ENCODE measurements around the gene VTI1A. TPM values are rescaled to one million over a fixed set of nuclear protein-coding genes. Genes with fewer than 3 reads are reported as not detected.

VTI1A gene
- total and polyA plus RNA-seq, 2 experiments from 2014 or later, result 26.8 to 31.0 TPM

DNA sequence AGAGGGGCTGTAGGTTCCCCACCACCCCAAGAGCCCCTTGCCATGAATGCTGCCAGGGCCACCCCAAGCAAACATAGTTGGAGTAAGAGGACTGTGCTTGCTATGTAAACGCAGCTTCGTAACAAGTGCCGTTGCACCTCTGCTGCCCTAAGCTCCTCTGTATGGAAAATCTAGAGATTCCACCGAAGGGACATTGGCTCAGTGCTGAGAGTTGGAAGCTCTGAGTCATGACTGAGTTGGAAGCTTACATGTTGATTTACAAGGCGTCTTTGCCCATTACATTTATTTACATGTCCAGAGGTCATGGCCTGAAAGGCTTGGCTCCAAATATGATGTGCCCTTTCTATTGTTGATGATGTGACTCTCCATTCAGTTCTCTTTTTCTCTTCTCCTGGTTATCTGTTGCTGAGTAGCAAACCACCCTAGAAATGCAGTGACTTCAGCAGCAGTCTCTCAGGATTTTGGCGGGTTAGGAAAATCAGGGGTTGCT is 270.0 kb downstream of the VTI1A start:
- Histone ChIP-seq H2AFZ (no peak overlapping the region), H3F3A (replicated peaks; ENCODE audit: low read depth) (no peaks in the 10 kb centered on the region), H3K4me1 (ENCODE audit: insufficient read depth) (peaks cover 38% of the 10 kb centered on the region), H3K4me3 (no peak overlapping the region), H3K79me2 (replicated peaks; ENCODE audit: insufficient read depth) (no peaks in the 10 kb centered on the region), H3K9me2 (ENCODE audit: insufficient read depth) (no peaks in the 10 kb centered on the region; the same call in 1 of the 2 replicates), H3K4me2 (no peak overlapping the region), H3K27ac (ENCODE audit: low read depth) (no peak overlapping the region), H4K20me1 (replicated peaks; ENCODE audit: insufficient read depth) (no peaks in the 10 kb centered on the region), H3K36me3 (ENCODE audit: insufficient read depth) (no peaks in the 10 kb centered on the region), H3K27me3 (ENCODE audit: insufficient read depth) (no peaks in the 10 kb centered on the region)
- Mint-ChIP-seq H3K27me3 (ENCODE audit: insufficient read depth, low read depth, poor library complexity) (peaks cover 3% of the 10 kb centered on the region), H3K36me3 (ENCODE audit: low read depth) (peaks cover 3% of the 10 kb centered on the region; the same call in 1 of the 3 replicates), H3K4me3 (no peak overlapping the region), H3K27ac (no peak overlapping the region), H3K9me3 (no peaks in the 10 kb centered on the region), H3K4me1 (peaks cover 47% of the 10 kb centered on the region)
- no peak for ATAC-seq
- TF ChIP-seq, protein P1, sequence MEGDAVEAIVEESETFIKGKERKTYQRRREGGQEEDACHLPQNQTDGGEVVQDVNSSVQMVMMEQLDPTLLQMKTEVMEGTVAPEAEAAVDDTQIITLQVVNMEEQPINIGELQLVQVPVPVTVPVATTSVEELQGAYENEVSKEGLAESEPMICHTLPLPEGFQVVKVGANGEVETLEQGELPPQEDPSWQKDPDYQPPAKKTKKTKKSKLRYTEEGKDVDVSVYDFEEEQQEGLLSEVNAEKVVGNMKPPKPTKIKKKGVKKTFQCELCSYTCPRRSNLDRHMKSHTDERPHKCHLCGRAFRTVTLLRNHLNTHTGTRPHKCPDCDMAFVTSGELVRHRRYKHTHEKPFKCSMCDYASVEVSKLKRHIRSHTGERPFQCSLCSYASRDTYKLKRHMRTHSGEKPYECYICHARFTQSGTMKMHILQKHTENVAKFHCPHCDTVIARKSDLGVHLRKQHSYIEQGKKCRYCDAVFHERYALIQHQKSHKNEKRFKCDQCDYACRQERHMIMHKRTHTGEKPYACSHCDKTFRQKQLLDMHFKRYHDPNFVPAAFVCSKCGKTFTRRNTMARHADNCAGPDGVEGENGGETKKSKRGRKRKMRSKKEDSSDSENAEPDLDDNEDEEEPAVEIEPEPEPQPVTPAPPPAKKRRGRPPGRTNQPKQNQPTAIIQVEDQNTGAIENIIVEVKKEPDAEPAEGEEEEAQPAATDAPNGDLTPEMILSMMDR (conservative IDR thresholded peaks at IDR 0.05; ENCODE audit: low read depth in 2 of 2), result no peak
- no peak for TF ChIP-seq CREB1 (CRISPR knock-in tag; IDR thresholded peaks at IDR 0.05; ENCODE audit: low read depth)
- DNase-seq (ENCODE audit: low spot score), result no peak

- H3K79me2 ChIP-seq (replicated peaks; ENCODE audit: insufficient read depth), result no peaks in the 10 kb centered on the region
- no peaks in the 10 kb centered on the region for H3F3A ChIP-seq (replicated peaks; ENCODE audit: low read depth)
- H3K4me1 ChIP-seq (ENCODE audit: insufficient read depth), result peaks cover 38% of the 10 kb centered on the region
- TF ChIP-seq, protein P2, sequence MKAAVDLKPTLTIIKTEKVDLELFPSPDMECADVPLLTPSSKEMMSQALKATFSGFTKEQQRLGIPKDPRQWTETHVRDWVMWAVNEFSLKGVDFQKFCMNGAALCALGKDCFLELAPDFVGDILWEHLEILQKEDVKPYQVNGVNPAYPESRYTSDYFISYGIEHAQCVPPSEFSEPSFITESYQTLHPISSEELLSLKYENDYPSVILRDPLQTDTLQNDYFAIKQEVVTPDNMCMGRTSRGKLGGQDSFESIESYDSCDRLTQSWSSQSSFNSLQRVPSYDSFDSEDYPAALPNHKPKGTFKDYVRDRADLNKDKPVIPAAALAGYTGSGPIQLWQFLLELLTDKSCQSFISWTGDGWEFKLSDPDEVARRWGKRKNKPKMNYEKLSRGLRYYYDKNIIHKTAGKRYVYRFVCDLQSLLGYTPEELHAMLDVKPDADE (IDR thresholded peaks at IDR 0.05), result no peak
- no peak for TF ChIP-seq STAT1 (IDR thresholded peaks at IDR 0.05; ENCODE audit: unreplicated experiment)
- TF ChIP-seq NANOG (IDR thresholded peaks at IDR 0.05; ENCODE audit: borderline replicate concordance), result no peak
- no peak for TF ChIP-seq ZNF114 (CRISPR knock-in tag; IDR thresholded peaks at IDR 0.05)
- TF ChIP-seq, protein P3, sequence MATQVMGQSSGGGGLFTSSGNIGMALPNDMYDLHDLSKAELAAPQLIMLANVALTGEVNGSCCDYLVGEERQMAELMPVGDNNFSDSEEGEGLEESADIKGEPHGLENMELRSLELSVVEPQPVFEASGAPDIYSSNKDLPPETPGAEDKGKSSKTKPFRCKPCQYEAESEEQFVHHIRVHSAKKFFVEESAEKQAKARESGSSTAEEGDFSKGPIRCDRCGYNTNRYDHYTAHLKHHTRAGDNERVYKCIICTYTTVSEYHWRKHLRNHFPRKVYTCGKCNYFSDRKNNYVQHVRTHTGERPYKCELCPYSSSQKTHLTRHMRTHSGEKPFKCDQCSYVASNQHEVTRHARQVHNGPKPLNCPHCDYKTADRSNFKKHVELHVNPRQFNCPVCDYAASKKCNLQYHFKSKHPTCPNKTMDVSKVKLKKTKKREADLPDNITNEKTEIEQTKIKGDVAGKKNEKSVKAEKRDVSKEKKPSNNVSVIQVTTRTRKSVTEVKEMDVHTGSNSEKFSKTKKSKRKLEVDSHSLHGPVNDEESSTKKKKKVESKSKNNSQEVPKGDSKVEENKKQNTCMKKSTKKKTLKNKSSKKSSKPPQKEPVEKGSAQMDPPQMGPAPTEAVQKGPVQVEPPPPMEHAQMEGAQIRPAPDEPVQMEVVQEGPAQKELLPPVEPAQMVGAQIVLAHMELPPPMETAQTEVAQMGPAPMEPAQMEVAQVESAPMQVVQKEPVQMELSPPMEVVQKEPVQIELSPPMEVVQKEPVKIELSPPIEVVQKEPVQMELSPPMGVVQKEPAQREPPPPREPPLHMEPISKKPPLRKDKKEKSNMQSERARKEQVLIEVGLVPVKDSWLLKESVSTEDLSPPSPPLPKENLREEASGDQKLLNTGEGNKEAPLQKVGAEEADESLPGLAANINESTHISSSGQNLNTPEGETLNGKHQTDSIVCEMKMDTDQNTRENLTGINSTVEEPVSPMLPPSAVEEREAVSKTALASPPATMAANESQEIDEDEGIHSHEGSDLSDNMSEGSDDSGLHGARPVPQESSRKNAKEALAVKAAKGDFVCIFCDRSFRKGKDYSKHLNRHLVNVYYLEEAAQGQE (IDR thresholded peaks at IDR 0.05; ENCODE audit: unreplicated experiment), result no peak
- Mint-ChIP-seq H3K36me3 (ENCODE audit: low read depth) (peaks cover 3% of the 10 kb centered on the region; the same call in 1 of the 3 replicates), H3K27ac (no peak overlapping the region), H3K4me3 (no peak overlapping the region), H3K4me1 (peaks cover 56% of the 10 kb centered on the region), H3K9me3 (no peaks in the 10 kb centered on the region), H3K27me3 (ENCODE audit: insufficient read depth, low read depth, poor library complexity) (peaks cover 3% of the 10 kb centered on the region)
- no peak overlapping the region for H2AFZ ChIP-seq
- H3K4me3 ChIP-seq, result no peak overlapping the region
- H3K9me2 ChIP-seq (ENCODE audit: insufficient read depth), result no peaks in the 10 kb centered on the region; the same call in 1 of the 2 replicates
- H3K36me3 ChIP-seq (ENCODE audit: insufficient read depth), result no peaks in the 10 kb centered on the region
- H4K20me1 ChIP-seq (replicated peaks; ENCODE audit: insufficient read depth), result no peaks in the 10 kb centered on the region
- DNase-seq (ENCODE audit: low spot score) (no peak), ATAC-seq (no peak)
- no peak overlapping the region for H3K4me2 ChIP-seq
- H3K27me3 ChIP-seq (ENCODE audit: insufficient read depth), result no peaks in the 10 kb centered on the region
- H3K27ac ChIP-seq (ENCODE audit: low read depth), result no peak overlapping the region
Measured at GRCh38 chr10:112720178-112720577, 273.2 kb downstream of the VTI1A start.
